Astrocyte of the cerebellum (primary cell): ENCODE measurements around the gene COL23A1.

ENCODE experiments used
- DNase-seq: peaks from one replicate; pipeline ENCODE4 v3.0.0-alpha.2; 2011; ENCODE audit warnings: low read depth
- H3K4me3 ChIP-seq: 2 replicates; pipeline ENCODE4 v1.5.1; 2011; ENCODE audit warnings: mild to moderate bottlenecking, low read depth, low read length, moderate library complexity
- CTCF ChIP-seq: IDR thresholded peaks from 2 replicates; pipeline ENCODE4 v1.5.1; 2012; ENCODE audit warnings: low read length, low read depth, moderate library complexity, mild to moderate bottlenecking; ENCODE audit errors: missing control alignments
- in situ Hi-C: cut with HindIII; loops from 2 replicates; pipeline ENCODE4 v1.10.0; 2017; ENCODE audit warnings: low sequenced_read_pairs

COL23A1 gene

GRCh38 chr5:178507151-178507932, 82.9 kb downstream of the COL23A1 start:
- no peak for DNase-seq
- in situ Hi-C loops, result no loop called here
- TF ChIP-seq CTCF, result no peak

GRCh38 chr5:178505639-178506407, 84.4 kb downstream of the COL23A1 start:
- no peak for TF ChIP-seq CTCF

More at GRCh38 chr5:178507151-178507932, 82.9 kb downstream of the COL23A1 start:
- H3K4me3 ChIP-seq, result no peak overlapping the region

GRCh38 chr5:178504340-178504960, 85.7 kb downstream of the COL23A1 start:
- H3K4me3 ChIP-seq, result no peak overlapping the region
- no peak for DNase-seq
- no peak for TF ChIP-seq CTCF
- in situ Hi-C loops, result no loop called here

More at GRCh38 chr5:178505639-178506407, 84.4 kb downstream of the COL23A1 start:
- H3K4me3 ChIP-seq, result no peak overlapping the region
- in situ Hi-C loops, result no loop called here
- DNase-seq, result no peak

- TF ChIP-seq CTCF, result no peak
- no peak overlapping the region for H3K4me3 ChIP-seq
- in situ Hi-C loops, result no loop called here
- no peak for DNase-seq
Observed at GRCh38 chr5:178502401-178503100, 87.6 kb downstream of the COL23A1 start.

GRCh38 chr5:178499352-178499751, 90.8 kb downstream of the COL23A1 start:
- H3K4me3 ChIP-seq, result no peak overlapping the region
- in situ Hi-C loops, result no loop called here
- no peak for DNase-seq

More at GRCh38 chr5:178499352-178499751, 90.8 kb downstream of the COL23A1 start:
- no peak for TF ChIP-seq CTCF
